Caco-2 (cell line): ENCODE data around the gene PTPN12. TPM values are rescaled to one million over a fixed set of nuclear protein-coding genes. Genes with fewer than 3 reads are reported as not detected.
A peak's percentile ranks its signal among the peaks of the same experiment; 100 is the strongest.
"Not testable (repeated sequence)": the region's sequence is repeated elsewhere in the genome, so short reads cannot be mapped to it uniquely, and the experiment has no call there.

Experiments
- BruUV-seq: library from RNA; stranded (reverse); fragments of 400-500 nt; replicated peaks from 2 replicates; lab custom pipeline; 2021; lab: Mats Ljungman, UMichigan
- CTCF ChIA-PET: fragments of 300-600 bp; sonication (Branson Sonifier 250); formaldehyde crosslinking; loops from one replicate; lab custom pipeline; 2022; ENCODE audit warnings: antibody characterized with exemption; lab: Charles Lee
- POLR2A ChIA-PET: fragments of 300-600 bp; sonication (Branson Sonifier 250); formaldehyde crosslinking; loops from one replicate; lab custom pipeline; 2022; ENCODE audit warnings: antibody characterized with exemption; lab: Charles Lee
- DNase-seq, 2 experiments: peaks; one replicate each; pipeline versions ENCODE4 v3.0.0 to v3.0.0-alpha.2; 2020 to 2022
- H3K27me3 ChIP-seq: replicated peaks from 2 replicates; pipeline ENCODE4 v1.6.0; 2011; ENCODE audit warnings: low read length; ENCODE audit not compliant: control insufficient read depth, insufficient read depth
- H3K36me3 ChIP-seq: 2 replicates; pipeline ENCODE4 v1.5.1; 2011; ENCODE audit warnings: low read length; ENCODE audit not compliant: control insufficient read depth, insufficient read depth
- H3K4me1 ChIP-seq: fragments of 250-450 bp; sonication (Bioruptor Pico); 2 replicates; pipeline ENCODE4 v1.5.1; 2020; ENCODE audit warnings: mild to moderate bottlenecking
- H3K4me3 ChIP-seq: 2 replicates; pipeline ENCODE4 v1.5.1; 2011; ENCODE audit warnings: low read depth, mild to moderate bottlenecking, control low read depth, low read length
- H3K9me3 ChIP-seq: fragments of 250-450 bp; sonication (Bioruptor Pico); 2 replicates; pipeline ENCODE4 v1.5.1; 2020; ENCODE audit warnings: mild to moderate bottlenecking, moderate library complexity
- H3K27ac Mint-ChIP-seq: one replicate; pipeline ENCODE4 v1.8.0; 2022; ENCODE audit warnings: mixed read lengths; ENCODE audit not compliant: unreplicated experiment
- H3K27me3 Mint-ChIP-seq: one replicate; pipeline ENCODE4 v1.8.0; 2022; ENCODE audit warnings: mixed read lengths; ENCODE audit not compliant: insufficient read depth, unreplicated experiment
- H3K36me3 Mint-ChIP-seq: one replicate; pipeline ENCODE4 v1.8.0; 2022; ENCODE audit warnings: mild to moderate bottlenecking, mixed read lengths; ENCODE audit not compliant: insufficient read depth, unreplicated experiment
- H3K4me1 Mint-ChIP-seq: one replicate; pipeline ENCODE4 v1.8.0; 2022; ENCODE audit warnings: low read depth, mixed read lengths; ENCODE audit not compliant: unreplicated experiment
- H3K4me3 Mint-ChIP-seq: one replicate; pipeline ENCODE4 v1.8.0; 2022; ENCODE audit warnings: mild to moderate bottlenecking, moderate library complexity, mixed read lengths; ENCODE audit not compliant: unreplicated experiment
- H3K9me3 Mint-ChIP-seq: one replicate; pipeline ENCODE4 v1.8.0; 2022; ENCODE audit warnings: mixed read lengths; ENCODE audit not compliant: unreplicated experiment
- intact Hi-C: fragments of 100-400 bp; cut with micrococcal nuclease; formaldehyde crosslinking; loops from one replicate; pipeline ENCODE4 v1.10.0; 2022; ENCODE audit not compliant: unreplicated experiment
- total RNA-seq: library from RNA; stranded (reverse); gene quantifications from 2 replicates; pipeline ENCODE4 v1.2.3, GENCODE V29; 2022
- TF ChIP-seq, protein P1 (sequence below), 2 experiments: fragments of 200-600 bp in 1 of 2; IDR thresholded peaks; 1 replicate in 1 of 2; 2 replicates in 1 of 2; pipeline versions ENCODE4 v1.5.1 to v1.8.0; 2011 to 2022; ENCODE audit warnings: antibody characterized with exemption in 1 of 2, control low read depth in 1 of 2, inconsistent platforms in 1 of 2, low read depth in 1 of 2, low read length in 1 of 2, mild to moderate bottlenecking in 1 of 2, moderate library complexity in 1 of 2; ENCODE audit not compliant: insufficient read depth in 1 of 2, severe bottlenecking in 1 of 2, unreplicated experiment in 1 of 2

PTPN12 gene
- total RNA-seq, 1 experiment from 2014 or later = 67.1 TPM

DNA sequence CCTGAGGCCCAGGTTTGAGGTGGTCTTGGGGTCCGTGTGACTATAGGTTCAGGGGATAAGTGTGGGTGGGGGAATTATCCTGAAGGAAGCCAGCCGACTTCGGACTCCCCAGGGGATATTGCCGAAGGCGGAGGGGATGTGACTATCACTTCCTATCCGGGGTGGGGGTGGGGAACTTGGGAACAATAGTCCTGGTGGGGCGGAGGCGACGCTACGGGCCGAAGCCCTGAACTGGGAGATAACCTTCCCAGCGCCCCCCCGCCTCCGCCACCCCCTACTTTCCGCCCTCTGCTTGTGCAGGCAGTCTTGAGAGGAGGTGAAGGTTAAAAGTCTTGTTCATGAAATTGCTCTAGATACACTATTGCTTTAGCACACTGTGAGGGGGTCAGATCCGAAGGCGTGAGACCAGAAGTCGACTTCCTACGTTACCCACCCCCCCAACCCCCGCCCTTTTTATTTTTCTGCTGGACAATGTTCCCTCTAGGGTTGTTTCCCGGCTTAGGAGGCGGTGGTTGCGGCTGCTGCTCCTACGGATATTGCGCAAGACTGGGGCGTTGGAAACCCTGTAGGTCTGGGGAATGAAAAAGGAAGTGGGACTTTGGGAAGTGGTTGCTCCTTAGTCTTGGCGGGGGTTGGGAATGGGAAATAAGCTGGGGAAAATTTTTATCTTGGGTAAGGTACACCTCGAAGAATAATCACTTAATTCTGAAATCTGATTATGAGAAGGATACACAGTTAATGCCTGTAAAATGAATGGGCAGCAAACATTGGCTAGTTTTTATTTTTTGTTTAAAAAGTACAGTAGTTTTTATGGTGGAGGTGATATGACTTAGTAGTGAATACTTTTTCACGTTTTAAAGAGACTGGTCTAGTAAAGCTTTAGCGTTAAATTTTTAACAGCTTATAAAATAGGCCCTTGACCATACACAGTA lies 1.5 kb downstream of the PTPN12 start:
- POLR2A ChIA-PET = interaction anchor here (0.9 kb wide), 1 partner anchor 10 kb away, joined by 3 read pairs; no protein-coding TSS in a partner anchor
- Histone ChIP-seq H3K4me1 (peaks cover 12% of the 10 kb centered on the region; the same call in 1 of the 2 replicates), H3K9me3 (no peaks in the 10 kb centered on the region), H3K27me3 (no peaks in the 10 kb centered on the region), H3K36me3 (no peaks in the 10 kb centered on the region), H3K4me3 (peak overlapping the region; percentile 56)
- TF ChIP-seq, protein P1, sequence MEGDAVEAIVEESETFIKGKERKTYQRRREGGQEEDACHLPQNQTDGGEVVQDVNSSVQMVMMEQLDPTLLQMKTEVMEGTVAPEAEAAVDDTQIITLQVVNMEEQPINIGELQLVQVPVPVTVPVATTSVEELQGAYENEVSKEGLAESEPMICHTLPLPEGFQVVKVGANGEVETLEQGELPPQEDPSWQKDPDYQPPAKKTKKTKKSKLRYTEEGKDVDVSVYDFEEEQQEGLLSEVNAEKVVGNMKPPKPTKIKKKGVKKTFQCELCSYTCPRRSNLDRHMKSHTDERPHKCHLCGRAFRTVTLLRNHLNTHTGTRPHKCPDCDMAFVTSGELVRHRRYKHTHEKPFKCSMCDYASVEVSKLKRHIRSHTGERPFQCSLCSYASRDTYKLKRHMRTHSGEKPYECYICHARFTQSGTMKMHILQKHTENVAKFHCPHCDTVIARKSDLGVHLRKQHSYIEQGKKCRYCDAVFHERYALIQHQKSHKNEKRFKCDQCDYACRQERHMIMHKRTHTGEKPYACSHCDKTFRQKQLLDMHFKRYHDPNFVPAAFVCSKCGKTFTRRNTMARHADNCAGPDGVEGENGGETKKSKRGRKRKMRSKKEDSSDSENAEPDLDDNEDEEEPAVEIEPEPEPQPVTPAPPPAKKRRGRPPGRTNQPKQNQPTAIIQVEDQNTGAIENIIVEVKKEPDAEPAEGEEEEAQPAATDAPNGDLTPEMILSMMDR (IDR thresholded peaks at IDR 0.05; ENCODE audit: insufficient read depth in 1 of 2, low read depth in 1 of 2, low read length in 1 of 2, severe bottlenecking in 1 of 2, unreplicated experiment in 1 of 2) = no peak
- CTCF ChIA-PET = interaction anchor here (0.5 to 0.8 kb wide), 3 partner anchors 19 to 77 kb away, joined by 3 to 4 read pairs (median 3); no protein-coding TSS in a partner anchor
- Mint-ChIP-seq H3K27ac (peak overlapping the region; percentile 60), H3K27me3 (no peaks in the 10 kb centered on the region), H3K36me3 (peaks cover 13% of the 10 kb centered on the region), H3K4me1 (peaks cover 24% of the 10 kb centered on the region), H3K4me3 (peak overlapping the region; percentile 88), H3K9me3 (no peaks in the 10 kb centered on the region)
- intact Hi-C loops = loop anchor here (1.0 to 2.0 kb wide), 3 partner anchors 59 to 100 kb away; no protein-coding TSS in a partner anchor
- BruUV-seq = TSS peak; percentile 28
- peak; percentile 82 to 91 for DNase-seq

DNA sequence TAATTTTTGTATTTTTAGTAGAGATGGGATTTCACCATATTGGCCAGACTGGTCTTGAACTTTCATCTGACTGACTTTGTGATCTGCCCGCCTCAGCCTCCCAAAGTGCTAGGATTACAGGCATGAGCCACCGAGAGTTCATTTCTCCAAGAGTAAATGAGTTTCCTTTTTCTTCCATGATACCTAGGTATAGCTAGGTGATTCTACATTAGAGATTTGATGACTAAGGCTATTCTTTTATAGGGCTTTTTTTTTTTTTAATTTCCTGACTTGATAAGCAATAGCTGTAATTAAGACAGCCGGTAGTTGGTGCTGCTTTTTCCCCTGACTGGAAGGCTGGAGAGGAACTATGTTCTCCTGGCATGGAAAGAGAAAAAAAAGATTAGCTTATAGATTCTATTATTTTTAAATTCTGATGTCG lies 3.3 kb downstream of the PTPN12 start:
- H3K4me1 Mint-ChIP-seq = peaks cover 24% of the 10 kb centered on the region
- no peaks in the 10 kb centered on the region for H3K9me3 Mint-ChIP-seq
- no peaks in the 10 kb centered on the region for H3K36me3 ChIP-seq
- peaks cover 12% of the 10 kb centered on the region; the same call in 1 of the 2 replicates for H3K4me1 ChIP-seq
- H3K27me3 ChIP-seq = no peaks in the 10 kb centered on the region
- DNase-seq = no peak
- ChIA-PET CTCF (no interaction called here), POLR2A (interaction anchor here (0.6 kb wide), 1 partner anchor 9 kb away, joined by 4 read pairs; no protein-coding TSS in a partner anchor)
- H3K4me3 ChIP-seq = no peak overlapping the region
- H3K4me3 Mint-ChIP-seq = no peak overlapping the region
- no peaks in the 10 kb centered on the region for H3K27me3 Mint-ChIP-seq
- H3K27ac Mint-ChIP-seq = no peak overlapping the region
- H3K36me3 Mint-ChIP-seq = peaks cover 12% of the 10 kb centered on the region
- TF ChIP-seq, protein P1 (IDR thresholded peaks at IDR 0.05; ENCODE audit: insufficient read depth in 1 of 2, low read depth in 1 of 2, low read length in 1 of 2, severe bottlenecking in 1 of 2, unreplicated experiment in 1 of 2) = no peak
- intact Hi-C loops = loop anchor here (10.0 kb wide), 1 partner anchor 176 kb away; no protein-coding TSS in a partner anchor
- no TSS peak for BruUV-seq
- H3K9me3 ChIP-seq = no peaks in the 10 kb centered on the region

DNA sequence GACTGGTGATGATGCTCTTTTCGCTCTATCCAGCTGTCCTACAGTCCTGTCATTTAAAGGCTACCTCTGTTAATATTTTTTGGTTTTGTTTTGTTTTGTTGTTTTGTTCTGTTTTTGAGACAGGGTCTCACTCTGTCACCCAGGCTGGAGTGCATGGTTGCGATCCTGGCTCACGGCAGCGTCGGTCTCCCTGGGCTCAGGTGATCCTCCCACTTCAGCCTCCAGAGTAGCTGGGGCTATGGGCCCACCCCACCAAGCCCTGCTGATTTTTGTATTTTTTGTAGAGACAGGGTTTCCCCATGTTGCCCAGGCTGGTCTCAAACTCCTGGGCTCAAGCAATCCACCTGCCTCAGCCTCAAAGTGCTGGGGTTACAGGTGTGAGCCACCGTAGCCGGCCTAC lies 3.9 kb downstream of the PTPN12 start:
- POLR2A ChIA-PET = interaction anchor here (0.6 kb wide), 1 partner anchor 9 kb away, joined by 4 read pairs; no protein-coding TSS in a partner anchor
- H3K9me3 ChIP-seq, CTCF ChIA-PET, H3K27ac Mint-ChIP-seq, H3K27me3 ChIP-seq, BruUV-seq, H3K9me3 Mint-ChIP-seq, H3K36me3 ChIP-seq, H3K27me3 Mint-ChIP-seq, H3K4me3 ChIP-seq, DNase-seq, H3K4me3 Mint-ChIP-seq, H3K36me3 Mint-ChIP-seq: not testable (repeated sequence)
- intact Hi-C loops = loop anchor here (10.0 kb wide), 1 partner anchor 176 kb away; no protein-coding TSS in a partner anchor
- peaks cover 12% of the 10 kb centered on the region; the same call in 1 of the 2 replicates for H3K4me1 ChIP-seq
- H3K4me1 Mint-ChIP-seq = peaks cover 24% of the 10 kb centered on the region
